ENCODE measurements around the gene DNAJC19.
A peak's percentile ranks its signal among the peaks of the same experiment; 100 is the strongest.
"Not testable (repeated sequence)": the region's sequence is repeated elsewhere in the genome, so short reads cannot be mapped to it uniquely, and the experiment has no call there.

DNAJC19 gene

DNA sequence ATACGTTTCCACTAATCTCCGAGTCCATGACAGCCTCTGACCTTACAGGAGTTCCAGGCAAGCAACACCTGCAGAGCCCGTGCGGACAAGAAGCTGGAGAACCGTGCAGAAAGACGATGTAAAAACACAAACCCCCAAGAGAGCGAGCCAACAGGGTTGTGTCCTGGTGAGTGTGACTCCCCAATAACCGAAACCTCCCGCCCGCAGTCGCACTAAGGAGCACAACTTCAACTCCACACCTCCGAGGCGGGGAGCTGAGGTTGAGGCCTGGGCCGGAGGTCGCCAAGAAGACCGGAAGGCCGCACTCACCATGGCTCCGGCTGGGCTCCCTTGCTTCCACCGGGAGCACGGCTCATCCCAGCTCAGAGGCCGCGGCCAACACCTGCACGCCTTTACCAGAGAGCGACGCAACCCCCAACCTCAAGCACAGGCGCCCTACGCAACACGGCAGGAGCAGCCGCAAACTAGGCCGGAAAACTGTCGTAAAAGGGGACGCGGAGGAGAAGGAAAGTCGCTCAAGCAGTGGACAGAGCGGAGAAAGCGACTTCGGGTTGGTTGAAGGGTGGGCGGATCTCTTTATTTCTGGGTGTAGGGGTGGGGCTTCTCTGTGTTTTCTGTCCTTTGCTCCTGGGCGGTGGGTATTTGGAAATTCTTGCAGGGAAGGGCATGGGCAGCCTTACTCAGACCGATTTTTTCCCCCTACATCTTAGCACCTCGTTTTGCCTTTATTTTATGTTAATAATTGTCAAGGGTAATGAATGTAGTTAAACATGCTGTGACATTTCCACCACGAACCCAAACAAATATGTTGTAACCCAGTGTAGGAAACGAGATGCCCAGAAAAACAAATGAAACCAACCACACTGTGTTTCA is at the start of gene DNAJC19:
Gene DNAJC19, minus strand, starts transcription at position 446 of the 873 bp plus-strand sequence. Its CDS starts 134 bp downstream, at position 312.
- DNase-seq (ENCODE audit: low read depth) = peak; percentile 84

DNA sequence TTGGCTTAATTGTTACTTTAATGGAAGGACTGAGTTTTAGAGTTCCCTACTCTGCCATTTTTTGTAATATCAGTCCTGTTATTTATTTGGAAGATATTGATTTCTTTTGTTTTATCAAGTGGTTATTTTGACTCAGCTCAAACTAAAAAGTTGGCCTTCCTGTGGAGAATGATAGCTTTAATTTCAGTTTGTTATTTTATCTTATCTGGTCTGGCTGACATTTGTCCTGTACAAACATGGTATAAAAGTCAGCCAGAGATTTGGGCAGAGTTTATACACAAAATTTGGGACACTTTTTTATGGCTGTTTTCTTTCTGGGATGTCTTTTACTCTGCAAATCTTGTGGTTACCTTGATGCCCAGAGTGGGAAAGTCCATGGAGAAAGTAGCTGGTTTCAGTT is 41.4 kb upstream of the DNAJC19 start:
- DNase-seq (ENCODE audit: low read depth) = no peak

DNA sequence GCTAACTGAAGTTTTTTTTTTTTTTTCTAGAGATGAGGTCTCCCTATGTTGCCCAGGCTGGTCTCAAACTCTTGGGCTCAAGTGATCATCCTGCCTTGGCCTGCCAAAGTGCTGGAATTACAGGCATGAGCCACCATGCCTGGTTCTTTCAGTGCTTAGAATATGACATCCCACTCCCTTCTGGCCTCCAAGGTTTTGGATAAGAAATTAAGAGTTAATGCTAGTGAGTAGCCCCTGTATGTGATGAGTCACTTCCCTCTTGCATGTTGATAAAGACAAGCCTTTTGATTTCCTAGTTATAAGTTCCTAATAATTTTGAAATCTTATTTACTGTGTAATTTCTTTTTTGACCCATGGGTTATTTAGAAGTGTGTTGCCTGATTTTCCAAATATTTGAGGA is 35.7 kb upstream of the DNAJC19 start:
- no peak for DNase-seq (ENCODE audit: low read depth)

GRCh38 chr3:181017690-181018089 is 28.2 kb upstream of the DNAJC19 start:
- DNase-seq (ENCODE audit: low read depth) = no peak

GRCh38 chr3:181009225-181009624 is 19.7 kb upstream of the DNAJC19 start:
- no peak for DNase-seq (ENCODE audit: low read depth)

GRCh38 chr3:181008796-181009195 is 19.3 kb upstream of the DNAJC19 start:
- DNase-seq (ENCODE audit: low read depth) = no peak

- DNase-seq (ENCODE audit: low read depth) = no peak
Observed at GRCh38 chr3:181007262-181007661, 17.7 kb upstream of the DNAJC19 start.

- DNase-seq (ENCODE audit: low read depth) = no peak
Observed at GRCh38 chr3:181006541-181006940, 17.0 kb upstream of the DNAJC19 start.

DNA sequence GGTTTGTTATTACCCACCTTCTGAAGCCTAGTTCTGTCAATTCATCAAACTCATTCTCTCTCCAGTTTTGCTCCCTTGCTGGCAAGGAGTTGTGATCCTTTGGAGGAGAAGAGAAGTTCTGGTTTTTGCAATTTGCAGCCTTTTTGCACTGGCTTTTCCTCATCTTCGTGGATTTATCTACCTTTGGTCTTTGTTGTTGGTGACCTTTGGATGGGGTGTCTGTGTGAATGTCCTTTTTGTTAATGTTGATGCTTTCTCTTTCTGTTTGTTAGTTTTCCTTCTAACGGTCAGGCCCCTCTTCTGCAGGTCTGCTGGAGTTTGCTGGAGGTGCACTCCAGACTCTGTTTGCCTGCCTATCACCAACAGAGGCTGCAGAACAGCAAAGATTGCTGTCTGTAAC is 13.9 kb upstream of the DNAJC19 start:
- not testable (repeated sequence) for DNase-seq (ENCODE audit: low read depth)

GRCh38 chr3:181002331-181002730 is 12.8 kb upstream of the DNAJC19 start:
- DNase-seq (ENCODE audit: low read depth) = not testable (repeated sequence)

- DNase-seq (ENCODE audit: low read depth) = no peak
Observed at GRCh38 chr3:180996415-180996932, 6.9 kb upstream of the DNAJC19 start.

- DNase-seq (ENCODE audit: low read depth) = no peak
Observed at GRCh38 chr3:180990505-180990904, 969 bp upstream of the DNAJC19 start.

GRCh38 chr3:180987344-180987743 is 2.2 kb downstream of the DNAJC19 start:
- no peak for DNase-seq (ENCODE audit: low read depth)

DNA sequence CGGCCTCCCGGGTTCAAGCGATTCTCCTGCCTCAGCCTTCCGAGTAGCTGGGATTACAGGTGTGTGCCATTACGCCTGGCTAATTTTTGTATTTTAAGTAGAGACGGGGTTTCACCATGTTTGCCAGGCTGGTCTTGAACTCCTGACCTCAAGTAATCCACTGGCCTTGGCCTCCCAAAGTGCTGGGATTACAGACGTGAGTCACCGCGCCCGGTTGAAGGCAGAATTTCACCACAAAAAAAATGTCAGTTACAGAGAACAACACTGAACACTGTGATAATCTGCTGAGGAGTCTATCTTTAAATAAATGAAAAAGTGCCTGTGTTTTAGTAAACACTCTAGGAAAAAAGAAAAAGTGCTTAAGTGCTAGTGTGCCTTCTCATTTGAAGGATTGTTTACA is 3.2 kb downstream of the DNAJC19 start:
- not testable (repeated sequence) for DNase-seq (ENCODE audit: low read depth)

GRCh38 chr3:180983136-180983535 is 6.4 kb downstream of the DNAJC19 start:
- no peak for DNase-seq (ENCODE audit: low read depth)

GRCh38 chr3:180981912-180982311 is 7.6 kb downstream of the DNAJC19 start:
- no peak for DNase-seq (ENCODE audit: low read depth)

DNA sequence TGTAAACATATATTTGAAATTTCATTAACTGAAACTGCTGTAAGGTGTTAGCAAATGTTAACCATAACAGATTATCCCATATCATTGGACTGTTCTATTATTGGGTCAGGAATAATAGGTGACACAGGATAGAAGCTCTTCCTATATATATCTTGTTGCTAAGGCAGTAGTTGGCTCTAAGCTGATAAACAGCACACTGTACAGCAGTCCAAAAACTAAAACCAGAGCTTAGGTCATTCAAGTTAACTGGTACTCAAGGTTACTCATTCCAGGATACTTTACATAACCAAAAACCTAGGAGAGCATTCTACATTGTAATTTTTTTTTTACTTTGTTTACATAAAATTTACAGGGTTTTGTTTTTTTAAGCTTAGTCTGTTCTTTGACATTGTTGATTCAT is 8.9 kb downstream of the DNAJC19 start:
- DNase-seq (ENCODE audit: low read depth) = no peak

DNA sequence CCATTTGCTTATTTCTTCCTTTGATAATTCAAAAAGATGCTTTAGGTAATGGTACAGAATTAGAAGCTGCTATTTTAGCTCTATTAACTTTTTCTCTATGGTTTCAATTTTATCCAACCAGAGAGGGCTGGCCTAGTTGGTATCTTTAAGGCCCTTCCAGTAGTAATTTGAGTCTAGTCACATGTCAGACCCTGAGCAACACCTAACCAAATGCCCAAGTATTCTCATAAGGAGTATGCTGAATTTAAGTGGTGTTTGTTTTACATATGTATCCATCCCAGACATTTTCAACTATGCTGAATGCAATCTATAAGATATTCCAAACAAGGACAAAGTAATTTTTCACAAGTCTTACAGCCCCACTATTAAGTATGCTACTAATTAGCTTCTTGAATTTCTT is 9.6 kb downstream of the DNAJC19 start:
- no peak for DNase-seq (ENCODE audit: low read depth)

DNA sequence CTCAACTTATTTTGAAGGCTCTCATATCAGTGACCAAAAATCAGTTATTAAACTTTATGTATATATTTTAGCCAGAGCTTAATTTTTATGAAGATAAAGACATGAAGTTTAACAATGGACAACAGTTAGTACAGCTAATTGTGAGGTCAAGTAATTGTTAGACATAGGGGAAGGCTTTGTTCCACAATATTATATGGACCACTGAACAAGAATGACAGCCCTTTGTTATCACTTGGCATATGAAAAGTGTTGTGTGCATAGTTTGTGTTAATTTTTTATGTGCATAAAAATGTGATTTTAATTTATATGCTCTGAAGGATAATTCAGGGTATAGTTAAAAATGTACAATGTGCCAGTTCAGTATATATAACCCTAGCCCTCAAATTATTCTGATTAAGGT is 12.0 kb downstream of the DNAJC19 start:
- no peak for DNase-seq (ENCODE audit: low read depth)

DNA sequence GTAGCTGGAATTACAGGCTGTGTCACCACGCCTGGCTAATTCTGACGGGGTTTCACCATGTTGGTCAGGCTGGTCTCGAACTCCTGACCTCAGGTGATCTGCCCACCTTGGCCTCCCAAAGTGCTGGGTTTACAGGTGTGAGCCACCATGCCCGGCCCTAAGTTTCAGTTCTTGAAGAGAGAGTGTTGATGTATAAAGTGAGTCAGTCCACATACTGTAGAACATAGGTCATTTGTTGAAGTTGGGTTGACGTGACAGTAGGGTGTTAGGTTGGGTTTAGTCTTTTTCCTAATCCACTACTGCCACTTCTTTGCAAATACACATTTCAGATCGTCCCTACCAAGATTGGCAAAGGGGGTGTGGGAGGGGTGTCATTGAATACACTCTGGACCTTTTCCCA is 15.2 kb downstream of the DNAJC19 start:
- DNase-seq (ENCODE audit: low read depth) = no peak

DNA sequence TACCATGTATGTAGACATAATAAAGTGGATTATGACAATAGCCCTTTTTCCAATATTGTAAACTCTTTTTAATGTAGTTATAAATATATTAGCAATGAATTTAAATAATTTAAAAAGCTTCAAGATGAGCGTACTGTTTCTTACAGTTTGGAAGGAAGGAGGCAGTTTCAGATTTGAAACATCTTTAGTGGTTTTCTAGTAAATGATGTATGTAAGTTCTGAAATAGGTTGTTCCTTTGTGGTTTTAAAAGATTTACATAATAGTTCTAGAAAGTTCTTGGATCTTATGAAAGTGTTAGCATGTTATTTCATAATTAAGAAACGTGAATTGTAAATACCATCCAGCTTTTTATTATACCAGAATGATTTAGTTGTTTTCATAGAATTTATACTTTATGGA is 16.0 kb downstream of the DNAJC19 start:
- DNase-seq (ENCODE audit: low read depth) = no peak

GRCh38 chr3:180970931-180971330 is 18.6 kb downstream of the DNAJC19 start:
- DNase-seq (ENCODE audit: low read depth) = no peak

GRCh38 chr3:180962530-180962929 is 27.0 kb downstream of the DNAJC19 start:
- DNase-seq (ENCODE audit: low read depth) = no peak

DNA sequence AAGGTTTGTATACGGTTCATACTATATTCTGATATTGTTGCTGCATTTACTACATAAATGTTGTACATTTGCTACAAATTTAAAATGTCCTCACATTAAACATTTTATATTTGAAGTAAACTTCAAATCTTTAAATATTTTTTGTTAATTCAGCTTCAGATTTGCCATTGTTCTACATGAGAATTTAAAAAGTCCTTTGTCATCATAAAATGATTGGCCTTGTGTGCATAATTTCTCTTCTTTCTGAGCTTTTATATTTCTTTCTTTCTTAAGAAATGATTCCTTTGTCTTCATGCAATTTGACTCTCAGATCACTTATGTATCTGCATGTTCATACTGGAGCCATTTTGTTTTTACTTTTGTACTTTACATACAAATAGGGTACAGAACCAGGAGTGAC is 28.0 kb downstream of the DNAJC19 start:
- DNase-seq (ENCODE audit: low read depth) = no peak
